ENCODE data around the gene CGRRF1. TPM values are rescaled to one million over a fixed set of nuclear protein-coding genes. Genes with fewer than 3 reads are reported as not detected.

The CGRRF1 gene
- 13.1 and 13.7 TPM in 2 replicates for total RNA-seq

GRCh38 chr14:54509546-54510501 lies at the start of gene CGRRF1:
TSS of gene CGRRF1 (plus strand) at chr14:54509906. CDS start at chr14:54509960, 54 bp downstream.
- DNase-seq (ENCODE audit: extremely low read depth, low read depth, low spot score), result peak; percentile 80

- DNase-seq (ENCODE audit: extremely low read depth, low read depth, low spot score), result no peak
These were observed 47.7 kb upstream of the CGRRF1 start for GRCh38 chr14:54462048-54462447.

GRCh38 chr14:54465654-54466053 lies 44.1 kb upstream of the CGRRF1 start:
- DNase-seq (ENCODE audit: extremely low read depth, low read depth, low spot score), result no peak

- no peak for DNase-seq (ENCODE audit: extremely low read depth, low read depth, low spot score)
These were observed 42.4 kb upstream of the CGRRF1 start for GRCh38 chr14:54467280-54467679.

- no peak for DNase-seq (ENCODE audit: extremely low read depth, low read depth, low spot score)
These were observed 39.0 kb upstream of the CGRRF1 start for GRCh38 chr14:54470701-54471100.

- no peak for DNase-seq (ENCODE audit: extremely low read depth, low read depth, low spot score)
These were observed 38.1 kb upstream of the CGRRF1 start for GRCh38 chr14:54471641-54472040.

GRCh38 chr14:54472315-54472714 lies 37.4 kb upstream of the CGRRF1 start:
- no peak for DNase-seq (ENCODE audit: extremely low read depth, low read depth, low spot score)

- no peak for DNase-seq (ENCODE audit: extremely low read depth, low read depth, low spot score)
These were observed 35.4 kb upstream of the CGRRF1 start for GRCh38 chr14:54474232-54474793.

GRCh38 chr14:54475187-54475899 lies 34.4 kb upstream of the CGRRF1 start:
- DNase-seq (ENCODE audit: extremely low read depth, low read depth, low spot score), result no peak

GRCh38 chr14:54475911-54476310 lies 33.8 kb upstream of the CGRRF1 start:
- DNase-seq (ENCODE audit: extremely low read depth, low read depth, low spot score), result no peak

GRCh38 chr14:54478636-54479215 lies 31.0 kb upstream of the CGRRF1 start:
- DNase-seq (ENCODE audit: extremely low read depth, low read depth, low spot score), result no peak

GRCh38 chr14:54480830-54481562 lies 28.7 kb upstream of the CGRRF1 start:
- no peak for DNase-seq (ENCODE audit: extremely low read depth, low read depth, low spot score)

- no peak for DNase-seq (ENCODE audit: extremely low read depth, low read depth, low spot score)
These were observed 28.0 kb upstream of the CGRRF1 start for GRCh38 chr14:54481695-54482094.

GRCh38 chr14:54483073-54483745 lies 26.5 kb upstream of the CGRRF1 start:
- DNase-seq (ENCODE audit: extremely low read depth, low read depth, low spot score), result no peak

GRCh38 chr14:54483846-54484245 lies 25.9 kb upstream of the CGRRF1 start:
- DNase-seq (ENCODE audit: extremely low read depth, low read depth, low spot score), result no peak

GRCh38 chr14:54486685-54487084 lies 23.0 kb upstream of the CGRRF1 start:
- no peak for DNase-seq (ENCODE audit: extremely low read depth, low read depth, low spot score)

GRCh38 chr14:54487771-54488170 lies 21.9 kb upstream of the CGRRF1 start:
- DNase-seq (ENCODE audit: extremely low read depth, low read depth, low spot score), result no peak

- no peak for DNase-seq (ENCODE audit: extremely low read depth, low read depth, low spot score)
These were observed 21.4 kb upstream of the CGRRF1 start for GRCh38 chr14:54488318-54488645.

GRCh38 chr14:54488646-54489317 lies 20.9 kb upstream of the CGRRF1 start, which contains the start of gene GMFB:
TSS of gene GMFB (minus strand) at chr14:54488980. CDS start at chr14:54488927, 53 bp downstream.
- no peak for DNase-seq (ENCODE audit: extremely low read depth, low read depth, low spot score)
